ENCODE measurements around the gene TMEM45B.

- TF ChIP-seq CTCF (IDR thresholded peaks at IDR 0.05): no peak
- no peak for TF ChIP-seq POLR2A (IDR thresholded peaks at IDR 0.05)
These were observed 17.4 kb upstream of the TMEM45B start for GRCh38 chr11:129798212-129798611.
